Sigmoid colon (tissue), 7 donors: ENCODE data around the gene C14orf132. TPM values are rescaled to one million over a fixed set of nuclear protein-coding genes. Genes with fewer than 3 reads are reported as not detected.

Experiments
- DNase-seq: peaks from one replicate; pipeline ENCODE4 v3.0.0-alpha.2; 2019
- H3K27ac ChIP-seq, 4 donors: fragments of 200-600 bp; sonication (generic); one replicate each; pipeline ENCODE4 v1.5.1; 2016 to 2019; ENCODE audit warnings: mild to moderate bottlenecking in 1 of 4
- H3K27me3 ChIP-seq, 3 donors: fragments of 200-600 bp; sonication (generic); one replicate each; pipeline ENCODE4 v1.5.1; 2019; ENCODE audit warnings: mild to moderate bottlenecking in 1 of 3
- H3K36me3 ChIP-seq, 4 donors: fragments of 200-600 bp; sonication (generic); one replicate each; pipeline ENCODE4 v1.5.1; 2016 to 2019
- H3K4me1 ChIP-seq, 4 donors: fragments of 200-600 bp; sonication (generic); one replicate each; pipeline ENCODE4 v1.5.1; 2017 to 2019
- H3K4me3 ChIP-seq, 4 donors: fragments of 200-600 bp; sonication (generic); one replicate each; pipeline ENCODE4 v1.5.1; 2017 to 2019; ENCODE audit warnings: mild to moderate bottlenecking in 2 of 4, moderate library complexity in 1 of 4
- H3K9me3 ChIP-seq, 4 donors: fragments of 200-600 bp in 3 of 4; sonication (generic) in 3 of 4; one replicate each; pipeline versions ENCODE4 v1.5.1 to v1.6.1; 2013 to 2019
- CTCF ChIP-seq, 4 experiments: fragments of 450-650 bp in 3 of 4; fragments of 200-600 bp in 1 of 4; IDR thresholded peaks; one replicate each; pipeline ENCODE4 v1.5.1; 2016 to 2019; ENCODE audit warnings: antibody characterized with exemption in 4 of 4, mild to moderate bottlenecking in 3 of 4, moderate library complexity in 2 of 4
- EP300 ChIP-seq, 4 donors: sonication (generic); formaldehyde crosslinking; IDR thresholded peaks; one replicate each; pipeline ENCODE4 v1.6.1; 2017; ENCODE audit warnings: antibody characterized with exemption in 4 of 4
- POLR2A ChIP-seq, 2 donors: fragments of 450-650 bp; IDR thresholded peaks; one replicate each; pipeline ENCODE4 v1.6.1; 2016; ENCODE audit warnings: antibody characterized with exemption in 2 of 2, mild to moderate bottlenecking in 2 of 2, moderate library complexity in 2 of 2
- POLR2AphosphoS5 ChIP-seq, 4 donors: sonication (generic); formaldehyde crosslinking; IDR thresholded peaks; one replicate each; pipeline ENCODE4 v1.6.1; 2017; ENCODE audit warnings: antibody characterized with exemption in 4 of 4
- WGBS, 2 donors: extraction: QIAGEN DNeasy Blood & Tissue Kit; methylation state at CpG; one replicate each; pipeline ENCODE4 v1.1.7; 2013; 5-methylcytosine and 5-hydroxymethylcytosine counted together
- intact Hi-C: fragments of 100-400 bp; cut with DNase I; formaldehyde crosslinking; loops from one replicate; pipeline ENCODE4 v1.15.1; 2023
- polyA plus RNA-seq, 3 donors: library from polyadenylated mRNA; stranded (reverse); fragments of 200-250 nt; gene quantifications; one replicate each; pipeline ENCODE4 v1.2.3, GENCODE V29; 2013
- total RNA-seq, 4 donors: library from RNA; depleted of rRNA; stranded (reverse); fragments of >200 nt; gene quantifications; one replicate each; pipeline ENCODE4 v1.1.0, GENCODE V29; 2016
- donor health status: healthy with polysubstance abuse.
- donor health status: Bipolar disorder and iron deficiency.
- donor health status: healthy.

Gene C14orf132
- total and polyA plus RNA-seq, 7 donors, result 2.4 to 30.4 (median 10.4) TPM

DNA sequence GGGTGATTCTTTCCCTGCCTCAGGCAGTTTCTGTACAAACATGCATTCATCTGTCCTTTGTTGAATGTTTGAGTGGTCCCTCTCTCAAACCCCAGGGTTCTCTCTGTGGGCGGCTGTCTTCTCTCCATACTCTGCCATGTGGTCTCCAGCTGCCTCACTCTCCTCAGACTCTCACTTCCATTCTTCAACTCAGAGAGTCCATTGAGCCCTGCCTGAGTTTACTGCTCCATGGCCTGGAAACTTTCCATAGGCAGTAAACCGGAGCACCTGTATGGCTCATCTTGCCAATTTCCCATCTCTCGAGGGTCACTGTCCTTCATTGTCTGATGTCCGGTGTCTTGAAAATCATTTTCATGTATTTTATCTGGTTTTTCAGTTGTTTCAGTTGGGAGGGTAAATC is 11.3 kb downstream of the C14orf132 start:
- Histone ChIP-seq H3K27ac (peak overlapping the region; percentile 16 to 92 (median 43)), H3K27me3 (no peaks in the 10 kb centered on the region), H3K4me1 (peaks cover 0 to 55% (median 37%) of the 10 kb centered on the region in 4 donors), H3K4me3 (no peak overlapping the region), H3K36me3 (no peaks in the 10 kb centered on the region), H3K9me3 (peaks cover 0 to 2% (median 0%) of the 10 kb centered on the region in 4 donors)
- WGBS, 2 donors, result 48 to 81% methylated on average over 4 of the region's 4 CpGs
- TF ChIP-seq POLR2AphosphoS5 (IDR thresholded peaks at IDR 0.05), result no peak
- TF ChIP-seq POLR2A (IDR thresholded peaks at IDR 0.05), result no peak
- no peak for TF ChIP-seq EP300 (IDR thresholded peaks at IDR 0.05)
- TF ChIP-seq CTCF (IDR thresholded peaks at IDR 0.05), result no peak
- no peak for DNase-seq
- intact Hi-C loops, result no loop called here

DNA sequence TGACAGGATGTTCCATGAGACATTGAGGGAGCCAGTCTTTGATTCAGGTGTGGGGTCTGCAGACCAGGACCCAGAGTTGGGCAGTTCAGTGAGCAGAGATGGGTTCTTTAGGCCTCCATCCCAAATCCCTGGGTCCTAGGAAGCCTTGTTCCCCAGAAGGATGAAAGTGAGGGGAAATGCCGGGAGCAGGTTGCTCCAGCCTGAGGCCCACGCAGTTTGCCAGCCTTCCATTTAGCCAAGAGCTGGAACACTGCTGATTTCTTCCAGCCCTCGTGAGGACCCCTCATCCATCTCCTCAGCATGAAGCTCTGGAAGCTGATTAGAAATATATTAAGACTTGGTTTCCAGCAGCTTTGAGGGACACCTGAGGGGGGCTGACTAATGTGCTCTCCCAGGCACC is 12.1 kb downstream of the C14orf132 start:
- Histone ChIP-seq H3K9me3 (no peaks in the 10 kb centered on the region), H3K27ac (peak overlapping the region in 3 of 4 donors; percentile 6 to 92 (median 44)), H3K4me1 (peaks cover 0 to 62% (median 39%) of the 10 kb centered on the region in 4 donors), H3K4me3 (no peak overlapping the region), H3K27me3 (no peaks in the 10 kb centered on the region), H3K36me3 (no peaks in the 10 kb centered on the region)
- WGBS, 2 donors, result 64 to 89% methylated on average over 3 of the region's 3 CpGs
- intact Hi-C loops, result no loop called here
- TF ChIP-seq EP300 (IDR thresholded peaks at IDR 0.05) (no peak), CTCF (IDR thresholded peaks at IDR 0.05) (no peak), POLR2A (IDR thresholded peaks at IDR 0.05) (no peak), POLR2AphosphoS5 (IDR thresholded peaks at IDR 0.05) (no peak)
- no peak for DNase-seq

- no peak for DNase-seq
- Histone ChIP-seq H3K36me3 (no peaks in the 10 kb centered on the region), H3K27ac (peak overlapping the region in 3 of 4 donors; percentile 6 to 92 (median 44)), H3K4me3 (no peak overlapping the region), H3K27me3 (no peaks in the 10 kb centered on the region), H3K9me3 (no peaks in the 10 kb centered on the region), H3K4me1 (peaks cover 0 to 64% (median 39%) of the 10 kb centered on the region in 4 donors)
- TF ChIP-seq CTCF (IDR thresholded peaks at IDR 0.05) (no peak), POLR2A (IDR thresholded peaks at IDR 0.05) (no peak), EP300 (IDR thresholded peaks at IDR 0.05) (no peak)
- WGBS, 2 donors, result 53 to 70% methylated on average over 14 of the region's 14 CpGs
- intact Hi-C loops, result no loop called here
Measured at GRCh38 chr14:96051642-96052540, 12.7 kb downstream of the C14orf132 start.

DNA sequence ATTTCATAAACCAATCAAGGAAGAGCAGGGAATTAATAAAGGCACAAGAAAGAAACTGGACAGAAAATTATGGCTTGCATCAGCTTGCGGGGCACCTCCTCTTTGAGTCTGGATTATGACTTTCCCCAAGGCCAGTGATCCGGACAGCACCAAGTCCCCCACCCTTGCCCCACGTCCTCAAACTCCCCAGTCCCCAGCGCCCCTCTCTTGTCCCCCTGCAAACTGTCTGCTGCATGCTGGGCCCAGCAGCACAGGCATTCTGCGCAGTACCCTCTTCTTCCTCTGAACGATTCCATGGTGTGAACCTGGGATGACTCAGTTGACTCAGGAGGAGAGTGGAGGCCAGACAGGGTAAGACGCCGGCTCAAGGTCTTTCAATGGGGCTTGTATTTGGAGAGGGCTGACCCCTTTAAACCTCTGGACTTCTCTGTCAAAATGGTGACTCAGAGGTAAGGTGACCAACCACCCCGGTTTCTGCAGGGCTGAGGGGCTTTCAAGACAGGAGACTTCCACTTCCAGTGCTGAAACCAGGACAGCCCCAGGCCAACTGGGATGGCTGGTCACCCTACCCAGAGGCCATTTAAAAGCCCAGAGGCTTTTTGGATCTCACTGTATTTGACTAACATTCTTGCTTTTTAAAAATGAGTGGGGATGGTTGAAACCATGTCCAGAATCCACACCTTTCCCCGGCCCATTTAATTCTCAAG is 13.5 kb downstream of the C14orf132 start:
- DNase-seq, result no peak
- 73 to 82% methylated on average over 10 of the region's 10 CpGs for WGBS, 2 donors
- H3K27ac ChIP-seq, result peak overlapping the region; percentile 69 to 92 (median 82)
- no peak overlapping the region for H3K4me3 ChIP-seq
- TF ChIP-seq CTCF (IDR thresholded peaks at IDR 0.05) (no peak), POLR2A (IDR thresholded peaks at IDR 0.05) (no peak), POLR2AphosphoS5 (IDR thresholded peaks at IDR 0.05) (no peak), EP300 (IDR thresholded peaks at IDR 0.05) (no peak)
- H3K4me1 ChIP-seq, result peaks cover 0 to 64% (median 39%) of the 10 kb centered on the region in 4 donors
- H3K36me3 ChIP-seq, result no peaks in the 10 kb centered on the region
- intact Hi-C loops, result no loop called here
- no peaks in the 10 kb centered on the region for H3K27me3 ChIP-seq
- no peaks in the 10 kb centered on the region for H3K9me3 ChIP-seq
